H1 (cell line): Measurements from ENCODE around the gene CLEC16A. TPM values are rescaled to one million over a fixed set of nuclear protein-coding genes. Genes with fewer than 3 reads are reported as not detected.

ENCODE experiments used
- BACH1 ChIP-seq: IDR thresholded peaks from 2 replicates; pipeline ENCODE4 v1.6.1; 2012; ENCODE audit warnings: low read length, improper control_type of control experiment
- EP300 ChIP-seq, 2 experiments: IDR thresholded peaks; 1 replicate in 1 of 2; 2 replicates in 1 of 2; pipeline ENCODE4 v1.6.1; 2011 to 2012; ENCODE audit warnings: low read depth in 2 of 2, low read length in 2 of 2, mild to moderate bottlenecking in 2 of 2, borderline replicate concordance in 1 of 2, inconsistent platforms in 1 of 2, moderate library complexity in 1 of 2
- JUN ChIP-seq: IDR thresholded peaks from 2 replicates; pipeline ENCODE4 v1.6.1; 2011; ENCODE audit warnings: low read depth, mild to moderate bottlenecking, improper control_type of control experiment, low read length
- MAFK ChIP-seq: IDR thresholded peaks from 2 replicates; pipeline ENCODE4 v1.6.1; 2012; ENCODE audit warnings: low read depth, mild to moderate bottlenecking, improper control_type of control experiment, low read length
- SAP30 ChIP-seq: fragments of 300-600 bp; sonication (generic); IDR thresholded peaks from 2 replicates; pipeline ENCODE4 v1.7.1; 2012; ENCODE audit warnings: low read length, moderate library complexity, mild to moderate bottlenecking, inconsistent platforms; ENCODE audit not compliant: insufficient read depth, insufficient replicate concordance
- SIRT6 ChIP-seq: IDR thresholded peaks from one replicate; pipeline ENCODE4 v1.7.1; 2012; ENCODE audit warnings: low read length, inconsistent platforms
- SIX5 ChIP-seq: IDR thresholded peaks from 2 replicates; pipeline ENCODE4 v1.6.1; 2011; ENCODE audit warnings: mild to moderate bottlenecking, low read depth, low read length
- polyA plus RNA-seq, 7 experiments: library from polyadenylated mRNA; depleted of rRNA in 3 of 7; stranded (reverse) in 5 of 7; unstranded in 2 of 7; fragments of >200 nt in 5 of 7; fragments of 200-250 nt in 2 of 7; gene quantifications; 1 replicate in 5 of 7; 2 replicates in 1 of 7; 4 replicates in 1 of 7; pipeline versions ENCODE4 v1.2.1 to v1.2.3, GENCODE V29; 2011 to 2013; ENCODE audit warnings: missing spikeins in 2 of 7, mixed read lengths in 2 of 7
- total RNA-seq: library from RNA; stranded (reverse); fragmentation: NEBNext Ultra II Directional; extraction: Animal tissue kit (Norgen Biotek cat#: 25700); gene quantifications from 2 replicates; pipeline ENCODE4 v1.2.1, GENCODE V29; 2021

CLEC16A gene
- total and polyA plus RNA-seq, 2 of the 8 experiments (the other 6 are each of a cell fraction or from before 2014, with no cell fraction given), result 7.6 to 19.3 TPM

- TF ChIP-seq SAP30 (no peak), MAFK (no peak), EP300 (IDR thresholded peaks at IDR 0.05; ENCODE audit: borderline replicate concordance in 1 of 2, low read depth in 2 of 2, low read length in 2 of 2) (no peak), SIX5 (no peak), BACH1 (no peak), JUN (no peak), SIRT6 (no peak)
Measured at GRCh38 chr16:11109566-11109965, 165.2 kb downstream of the CLEC16A start (continued).
